ENCODE measurements around the gene LBX2. TPM values are rescaled to one million over a fixed set of nuclear protein-coding genes. Genes with fewer than 3 reads are reported as not detected.
A peak's percentile ranks its signal among the peaks of the same experiment; 100 is the strongest.

Gene LBX2
- total and polyA plus RNA-seq, 9 of the 15 experiments (the other 6 are each of a cell fraction or from before 2014, with no cell fraction given): 0.39 to 6.2 (median 1.8) TPM; not detected in 1

DNA sequence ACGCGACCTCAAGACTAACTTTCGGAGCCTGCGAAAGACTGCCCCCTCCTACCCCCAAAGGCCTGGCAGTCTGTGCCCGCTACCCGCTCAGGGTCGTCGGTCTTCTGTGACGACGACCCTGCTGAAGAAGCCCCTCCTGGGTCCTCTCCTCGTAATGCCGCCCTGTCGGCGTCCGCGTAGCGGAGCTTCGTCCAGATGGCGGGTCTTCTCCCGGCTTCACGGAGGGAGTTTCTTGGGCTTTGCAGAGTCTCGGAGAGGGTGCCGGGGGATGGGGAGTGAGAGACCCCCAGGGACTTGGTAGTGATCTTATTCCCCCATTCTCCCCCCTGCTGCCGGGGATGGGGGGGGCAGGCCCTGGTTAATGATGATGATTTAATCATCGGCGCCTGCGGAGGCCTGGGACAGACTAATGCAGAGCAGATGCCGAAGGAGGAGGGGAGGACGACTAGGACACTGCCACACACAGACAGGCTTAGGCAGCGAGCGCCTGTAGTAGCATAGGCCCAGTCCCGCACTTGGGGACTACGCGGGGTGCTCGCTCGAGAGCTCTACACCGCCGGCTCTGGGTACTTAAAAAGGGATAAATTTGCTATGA, 8.6 kb upstream of the LBX2 start (continued):
- TF ChIP-seq, protein P1, sequence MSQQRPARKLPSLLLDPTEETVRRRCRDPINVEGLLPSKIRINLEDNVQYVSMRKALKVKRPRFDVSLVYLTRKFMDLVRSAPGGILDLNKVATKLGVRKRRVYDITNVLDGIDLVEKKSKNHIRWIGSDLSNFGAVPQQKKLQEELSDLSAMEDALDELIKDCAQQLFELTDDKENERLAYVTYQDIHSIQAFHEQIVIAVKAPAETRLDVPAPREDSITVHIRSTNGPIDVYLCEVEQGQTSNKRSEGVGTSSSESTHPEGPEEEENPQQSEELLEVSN (IDR thresholded peaks at IDR 0.05; ENCODE audit: borderline replicate concordance in 1 of 2, extremely low read depth in 1 of 2, insufficient read depth in 1 of 2, insufficient read length in 1 of 2, low read depth in 1 of 2, low read length in 1 of 2, poor library complexity in 1 of 2, severe bottlenecking in 1 of 2): peak in 1 of 2 experiments; percentile 4
- 0 out of 2 replicates have a peak, but pooled peaks have one; percentile 13 for TF ChIP-seq DPF2 (IDR thresholded peaks at IDR 0.05)
- TF ChIP-seq, protein P2, sequence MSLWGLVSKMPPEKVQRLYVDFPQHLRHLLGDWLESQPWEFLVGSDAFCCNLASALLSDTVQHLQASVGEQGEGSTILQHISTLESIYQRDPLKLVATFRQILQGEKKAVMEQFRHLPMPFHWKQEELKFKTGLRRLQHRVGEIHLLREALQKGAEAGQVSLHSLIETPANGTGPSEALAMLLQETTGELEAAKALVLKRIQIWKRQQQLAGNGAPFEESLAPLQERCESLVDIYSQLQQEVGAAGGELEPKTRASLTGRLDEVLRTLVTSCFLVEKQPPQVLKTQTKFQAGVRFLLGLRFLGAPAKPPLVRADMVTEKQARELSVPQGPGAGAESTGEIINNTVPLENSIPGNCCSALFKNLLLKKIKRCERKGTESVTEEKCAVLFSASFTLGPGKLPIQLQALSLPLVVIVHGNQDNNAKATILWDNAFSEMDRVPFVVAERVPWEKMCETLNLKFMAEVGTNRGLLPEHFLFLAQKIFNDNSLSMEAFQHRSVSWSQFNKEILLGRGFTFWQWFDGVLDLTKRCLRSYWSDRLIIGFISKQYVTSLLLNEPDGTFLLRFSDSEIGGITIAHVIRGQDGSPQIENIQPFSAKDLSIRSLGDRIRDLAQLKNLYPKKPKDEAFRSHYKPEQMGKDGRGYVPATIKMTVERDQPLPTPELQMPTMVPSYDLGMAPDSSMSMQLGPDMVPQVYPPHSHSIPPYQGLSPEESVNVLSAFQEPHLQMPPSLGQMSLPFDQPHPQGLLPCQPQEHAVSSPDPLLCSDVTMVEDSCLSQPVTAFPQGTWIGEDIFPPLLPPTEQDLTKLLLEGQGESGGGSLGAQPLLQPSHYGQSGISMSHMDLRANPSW (CRISPR knock-in tag; IDR thresholded peaks at IDR 0.05): no peak
- TF ChIP-seq, protein P3, sequence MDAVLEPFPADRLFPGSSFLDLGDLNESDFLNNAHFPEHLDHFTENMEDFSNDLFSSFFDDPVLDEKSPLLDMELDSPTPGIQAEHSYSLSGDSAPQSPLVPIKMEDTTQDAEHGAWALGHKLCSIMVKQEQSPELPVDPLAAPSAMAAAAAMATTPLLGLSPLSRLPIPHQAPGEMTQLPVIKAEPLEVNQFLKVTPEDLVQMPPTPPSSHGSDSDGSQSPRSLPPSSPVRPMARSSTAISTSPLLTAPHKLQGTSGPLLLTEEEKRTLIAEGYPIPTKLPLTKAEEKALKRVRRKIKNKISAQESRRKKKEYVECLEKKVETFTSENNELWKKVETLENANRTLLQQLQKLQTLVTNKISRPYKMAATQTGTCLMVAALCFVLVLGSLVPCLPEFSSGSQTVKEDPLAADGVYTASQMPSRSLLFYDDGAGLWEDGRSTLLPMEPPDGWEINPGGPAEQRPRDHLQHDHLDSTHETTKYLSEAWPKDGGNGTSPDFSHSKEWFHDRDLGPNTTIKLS (IDR thresholded peaks at IDR 0.05; ENCODE audit: borderline replicate concordance, low read depth): peak; percentile 14; the same call in 1 of the 2 replicates
- peak; percentile 27 for TF ChIP-seq HNRNPLL (IDR thresholded peaks at IDR 0.05; ENCODE audit: low read depth, low read length, poor library complexity, severe bottlenecking)
- TF ChIP-seq ZFX (CRISPR knock-in tag; IDR thresholded peaks at IDR 0.05): peak; percentile 93
- TF ChIP-seq SRSF3 (IDR thresholded peaks at IDR 0.05; ENCODE audit: insufficient read depth, low read length): 0 out of 2 replicates have a peak, but pooled peaks have one; percentile 32
- TF ChIP-seq POLR2G (IDR thresholded peaks at IDR 0.05; ENCODE audit: low read depth, low read length): peak; percentile 40; the same call in 1 of the 2 replicates
- TF ChIP-seq RBFOX2 (IDR thresholded peaks at IDR 0.05; ENCODE audit: low read depth, low read length): peak; percentile 51
- no peak for TF ChIP-seq RCOR1 (IDR thresholded peaks at IDR 0.05; ENCODE audit: borderline replicate concordance in 1 of 2, low read depth in 2 of 2, low read length in 2 of 2)
- no peak for TF ChIP-seq ZNF778 (CRISPR knock-in tag; IDR thresholded peaks at IDR 0.05)
- no peak for TF ChIP-seq RBM39 (optimal IDR thresholded peaks at IDR 0.05; ENCODE audit: low read depth, low read length)
- TF ChIP-seq EP300 (IDR thresholded peaks at IDR 0.05; ENCODE audit: low read length): no peak
- 0 out of 2 replicates have a peak, but pooled peaks have one; percentile 62 for TF ChIP-seq BRD4 (IDR thresholded peaks at IDR 0.05)

All from K562 (cell line).